Gastroesophageal sphincter (tissue), 4 donors: Measurements from ENCODE around the gene TPI1. TPM values are rescaled to one million over a fixed set of nuclear protein-coding genes. Genes with fewer than 3 reads are reported as not detected.
A peak's percentile ranks its signal among the peaks of the same experiment; 100 is the strongest.

Source experiments
- ATAC-seq: fragments of 150-250 bp; one replicate; pipeline ENCODE4 v1.9.1; 2016; ENCODE audit warnings: mild to moderate bottlenecking, moderate library complexity
- H3K27ac ChIP-seq, 4 donors: fragments of 200-600 bp; sonication (generic) in 3 of 4; 1 replicate in 3 of 4; 2 replicates in 1 of 4; pipeline ENCODE4 v1.5.1; 2016 to 2019
- H3K27me3 ChIP-seq: fragments of 200-600 bp; sonication (generic); one replicate; pipeline ENCODE4 v1.5.1; 2019
- H3K36me3 ChIP-seq, 2 donors: fragments of 200-600 bp; sonication (generic); one replicate each; pipeline ENCODE4 v1.5.1; 2019; ENCODE audit warnings: control low read depth in 1 of 2
- H3K4me1 ChIP-seq, 3 donors: fragments of 200-600 bp; sonication (generic); 1 replicate in 2 of 3; 2 replicates in 1 of 3; pipeline ENCODE4 v1.5.1; 2016 to 2019; ENCODE audit warnings: control low read depth in 2 of 3
- H3K4me3 ChIP-seq, 2 donors: fragments of 200-600 bp; sonication (generic); one replicate each; pipeline ENCODE4 v1.5.1; 2019; ENCODE audit warnings: mild to moderate bottlenecking in 1 of 2, moderate library complexity in 1 of 2
- H3K9me3 ChIP-seq, 3 donors: fragments of 200-600 bp; sonication (generic); one replicate each; pipeline ENCODE4 v1.5.1; 2017 to 2019; ENCODE audit warnings: control low read depth in 2 of 3
- EP300 ChIP-seq: sonication (generic); formaldehyde crosslinking; IDR thresholded peaks from one replicate; pipeline ENCODE4 v1.6.1; 2017; ENCODE audit warnings: antibody characterized with exemption, mild to moderate bottlenecking
- POLR2A ChIP-seq, 2 donors: fragments of 450-650 bp; IDR thresholded peaks; one replicate each; pipeline ENCODE4 v1.6.1; 2017; ENCODE audit warnings: antibody characterized with exemption in 2 of 2, mild to moderate bottlenecking in 2 of 2, moderate library complexity in 1 of 2
- POLR2AphosphoS5 ChIP-seq: sonication (generic); formaldehyde crosslinking; IDR thresholded peaks from one replicate; pipeline ENCODE4 v1.6.1; 2017; ENCODE audit warnings: antibody characterized with exemption
- WGBS, 2 donors: methylation state at CpG; one replicate each; pipeline ENCODE4 v1.1.5; 2018; ENCODE audit warnings: low coverage in 1 of 2; 5-methylcytosine and 5-hydroxymethylcytosine counted together
- total RNA-seq, 4 donors: library from RNA; depleted of rRNA; stranded (reverse); fragments of >200 nt; gene quantifications; one replicate each; pipeline ENCODE4 v1.1.0, GENCODE V29; 2016
- TF ChIP-seq, protein P1 (sequence below), 4 experiments: fragments of 200-600 bp in 2 of 4; fragments of 450-650 bp in 2 of 4; sonication (generic) in 1 of 4; IDR thresholded peaks; one replicate each; pipeline ENCODE4 v1.5.1; 2017 to 2019; ENCODE audit warnings: antibody characterized with exemption in 4 of 4, mild to moderate bottlenecking in 2 of 4, moderate library complexity in 2 of 4

TPI1 gene
- total RNA-seq, 4 donors from 2014 or later = 324 to 473 (median 392) TPM

DNA sequence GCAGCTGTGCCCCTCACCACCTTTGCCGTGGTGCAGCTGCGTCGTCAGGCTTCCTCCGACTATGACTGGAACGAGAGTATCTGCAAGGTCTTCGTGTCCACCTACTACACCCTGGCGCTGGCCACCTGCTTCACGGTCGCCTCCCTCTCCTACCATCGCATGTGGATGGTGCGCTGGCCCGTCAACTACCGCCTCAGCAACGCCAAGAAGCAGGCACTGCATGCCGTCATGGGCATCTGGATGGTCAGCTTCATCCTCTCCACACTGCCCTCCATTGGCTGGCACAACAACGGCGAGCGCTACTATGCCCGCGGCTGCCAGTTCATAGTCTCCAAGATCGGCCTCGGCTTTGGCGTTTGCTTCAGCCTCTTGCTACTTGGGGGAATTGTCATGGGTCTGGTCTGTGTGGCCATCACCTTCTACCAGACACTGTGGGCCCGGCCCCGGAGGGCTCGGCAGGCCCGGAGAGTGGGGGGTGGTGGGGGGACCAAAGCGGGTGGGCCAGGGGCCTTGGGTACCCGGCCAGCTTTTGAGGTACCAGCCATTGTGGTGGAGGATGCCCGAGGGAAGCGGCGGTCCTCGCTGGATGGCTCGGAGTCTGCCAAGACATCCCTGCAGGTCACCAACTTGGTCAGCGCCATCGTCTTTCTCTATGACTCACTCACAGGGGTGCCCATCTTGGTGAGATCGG, 43.1 kb upstream of the TPI1 start:
- 82 to 95% methylated on average over 8 of the region's 37 CpGs for WGBS, 2 donors
- TF ChIP-seq, protein P1, sequence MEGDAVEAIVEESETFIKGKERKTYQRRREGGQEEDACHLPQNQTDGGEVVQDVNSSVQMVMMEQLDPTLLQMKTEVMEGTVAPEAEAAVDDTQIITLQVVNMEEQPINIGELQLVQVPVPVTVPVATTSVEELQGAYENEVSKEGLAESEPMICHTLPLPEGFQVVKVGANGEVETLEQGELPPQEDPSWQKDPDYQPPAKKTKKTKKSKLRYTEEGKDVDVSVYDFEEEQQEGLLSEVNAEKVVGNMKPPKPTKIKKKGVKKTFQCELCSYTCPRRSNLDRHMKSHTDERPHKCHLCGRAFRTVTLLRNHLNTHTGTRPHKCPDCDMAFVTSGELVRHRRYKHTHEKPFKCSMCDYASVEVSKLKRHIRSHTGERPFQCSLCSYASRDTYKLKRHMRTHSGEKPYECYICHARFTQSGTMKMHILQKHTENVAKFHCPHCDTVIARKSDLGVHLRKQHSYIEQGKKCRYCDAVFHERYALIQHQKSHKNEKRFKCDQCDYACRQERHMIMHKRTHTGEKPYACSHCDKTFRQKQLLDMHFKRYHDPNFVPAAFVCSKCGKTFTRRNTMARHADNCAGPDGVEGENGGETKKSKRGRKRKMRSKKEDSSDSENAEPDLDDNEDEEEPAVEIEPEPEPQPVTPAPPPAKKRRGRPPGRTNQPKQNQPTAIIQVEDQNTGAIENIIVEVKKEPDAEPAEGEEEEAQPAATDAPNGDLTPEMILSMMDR (IDR thresholded peaks at IDR 0.05) = no peak
- Histone ChIP-seq H3K36me3 (no peaks in the 10 kb centered on the region), H3K9me3 (no peaks in the 10 kb centered on the region), H3K4me3 (no peak overlapping the region), H3K27ac (no peak overlapping the region), H3K4me1 (peaks cover 0 to 70% (median 37%) of the 10 kb centered on the region in 3 donors), H3K27me3 (peaks cover 31% of the 10 kb centered on the region)
- no peak for ATAC-seq

DNA sequence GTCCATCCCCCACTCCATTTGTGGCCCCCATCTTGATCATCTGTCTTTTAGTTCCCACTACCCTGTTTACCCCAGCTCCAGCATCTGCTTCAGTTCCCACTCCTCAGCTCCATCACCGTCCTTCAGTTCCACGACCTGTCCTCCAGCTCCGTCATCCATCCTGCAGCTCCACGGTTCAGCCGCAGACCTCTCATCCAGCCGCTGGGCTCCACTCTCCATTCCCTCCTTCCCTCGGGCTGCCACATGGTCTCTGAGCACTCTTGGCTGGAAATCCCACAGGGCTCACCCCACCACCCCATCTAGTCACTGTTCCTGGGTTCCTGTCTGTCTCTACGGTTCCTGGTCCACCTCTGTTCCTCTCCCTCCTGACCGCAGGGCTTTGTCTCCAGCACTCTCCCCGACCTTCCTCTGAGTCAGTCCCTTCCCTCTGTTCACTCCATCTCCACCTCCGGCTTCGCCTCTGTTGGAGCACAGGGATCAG, 42.4 kb upstream of the TPI1 start:
- H3K4me1 ChIP-seq = peaks cover 0 to 77% (median 44%) of the 10 kb centered on the region in 3 donors
- peaks cover 31% of the 10 kb centered on the region for H3K27me3 ChIP-seq
- TF ChIP-seq, protein P1 (IDR thresholded peaks at IDR 0.05) = no peak
- TF ChIP-seq POLR2A (IDR thresholded peaks at IDR 0.05) = no peak
- TF ChIP-seq EP300 = no peak
- no peak for TF ChIP-seq POLR2AphosphoS5
- peaks cover 0 to under 1% of the 10 kb centered on the region in 2 donors for H3K36me3 ChIP-seq
- no peak for ATAC-seq
- peak overlapping the region in 1 of 4 donors; percentile 12 for H3K27ac ChIP-seq
- peak overlapping the region in 1 of 2 donors; percentile 18 for H3K4me3 ChIP-seq
- no peaks in the 10 kb centered on the region for H3K9me3 ChIP-seq
- WGBS, 2 donors = 41 to 64% methylated on average over 7 to 12 of the region's 12 CpGs

DNA sequence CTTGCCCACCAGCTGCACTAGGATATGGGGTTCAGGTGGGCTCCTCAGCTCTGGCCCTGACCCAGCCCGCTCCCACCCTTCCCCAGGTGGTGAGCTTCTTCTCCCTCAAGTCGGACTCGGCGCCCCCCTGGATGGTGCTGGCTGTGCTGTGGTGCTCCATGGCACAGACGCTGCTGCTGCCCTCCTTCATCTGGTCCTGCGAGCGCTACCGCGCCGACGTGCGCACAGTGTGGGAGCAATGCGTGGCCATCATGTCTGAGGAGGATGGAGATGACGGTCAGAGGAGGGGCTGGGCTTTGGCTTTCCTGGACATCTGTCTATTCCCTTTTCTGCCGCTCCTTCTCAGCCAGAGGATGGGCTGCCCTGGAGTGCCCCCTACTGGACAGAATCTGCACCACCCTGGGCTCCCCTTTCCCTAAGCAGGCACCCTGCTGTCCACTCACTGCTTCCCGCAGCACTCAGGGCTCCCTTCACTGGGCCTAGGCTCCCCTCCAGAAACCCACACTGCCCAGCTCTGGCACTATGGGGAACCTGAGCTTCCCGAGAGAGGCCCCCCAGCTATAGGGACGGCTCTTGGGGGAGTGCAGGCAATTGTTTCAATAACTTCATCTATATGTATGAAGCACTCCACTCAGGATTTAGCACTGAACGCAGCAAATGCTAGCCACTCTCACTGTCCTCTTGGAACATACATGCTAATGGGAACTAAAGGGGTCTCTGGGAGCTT, 41.8 kb upstream of the TPI1 start:
- Histone ChIP-seq H3K27me3 (peaks cover 31% of the 10 kb centered on the region), H3K36me3 (peaks cover 0 to 6% of the 10 kb centered on the region in 2 donors), H3K27ac (peak overlapping the region in 1 of 4 donors; percentile 12), H3K4me1 (peaks cover 0 to 83% (median 47%) of the 10 kb centered on the region in 3 donors), H3K4me3 (peak overlapping the region in 1 of 2 donors; percentile 18), H3K9me3 (no peaks in the 10 kb centered on the region)
- 0% methylated on average over 1 of the region's 19 CpGs; no CpG with 5 or more reads in 1 of the 2 donors for WGBS, 2 donors
- peak; percentile 64 for ATAC-seq
- TF ChIP-seq EP300 (no peak), POLR2A (IDR thresholded peaks at IDR 0.05) (no peak)
- TF ChIP-seq, protein P1 (IDR thresholded peaks at IDR 0.05) = peak in 3 of 4 experiments; percentile 93 to 96 (median 96)

DNA sequence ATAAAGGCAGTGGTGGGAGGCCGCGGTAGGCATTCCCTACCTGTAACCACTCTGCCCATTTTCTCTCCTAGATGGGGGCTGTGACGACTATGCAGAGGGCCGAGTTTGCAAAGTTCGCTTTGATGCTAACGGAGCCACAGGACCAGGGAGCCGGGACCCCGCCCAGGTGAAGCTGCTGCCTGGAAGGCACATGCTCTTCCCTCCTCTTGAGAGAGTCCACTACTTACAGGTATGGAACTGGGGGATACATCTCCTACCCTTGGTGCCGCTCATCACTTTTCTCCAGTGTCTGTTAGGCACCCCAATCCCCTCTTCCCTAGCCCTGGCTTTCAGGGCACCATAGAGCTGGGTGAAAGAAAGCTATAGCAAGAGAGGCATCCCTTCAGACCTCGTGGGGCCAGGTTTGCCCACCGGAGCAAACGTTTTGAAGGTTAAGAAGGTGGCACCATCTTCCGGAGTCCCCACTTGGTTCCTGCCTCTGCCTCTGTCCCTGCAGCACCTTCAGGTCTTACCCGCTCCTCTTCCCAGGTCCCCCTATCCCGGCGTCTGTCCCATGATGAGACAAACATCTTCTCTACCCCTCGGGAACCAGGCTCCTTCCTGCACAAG, 41.1 kb upstream of the TPI1 start:
- Histone ChIP-seq H3K4me3 (no peak overlapping the region), H3K27ac (peak overlapping the region in 1 of 4 donors; percentile 87), H3K9me3 (no peaks in the 10 kb centered on the region), H3K4me1 (peaks cover 0 to 79% (median 42%) of the 10 kb centered on the region in 3 donors), H3K27me3 (peaks cover 31% of the 10 kb centered on the region), H3K36me3 (peaks cover 0 to 13% of the 10 kb centered on the region in 2 donors)
- 76 to 77% methylated on average over 4 to 7 of the region's 17 CpGs for WGBS, 2 donors
- TF ChIP-seq POLR2AphosphoS5 (no peak), POLR2A (IDR thresholded peaks at IDR 0.05) (no peak), EP300 (no peak)
- TF ChIP-seq, protein P1 (IDR thresholded peaks at IDR 0.05) = no peak
- no peak for ATAC-seq
